ENCODE results near the gene VAMP5.

VAMP5 gene

GRCh38 chr2:85595301-85596025 is 11.2 kb downstream of the VAMP5 start, which contains the start of gene RNF181:
Gene RNF181, plus strand, starts transcription at chr2:85595745. Its CDS starts 19 bp downstream, at chr2:85595764.
- peak within 1 kb of the TSS; percentile 70 for H3K4me2 ChIP-seq (ENCODE audit: low read depth, low read length)
- H3K4me3 ChIP-seq (ENCODE audit: low read length) = peak within 1 kb of the TSS; percentile 88
- peak within 1 kb of the TSS; percentile 77 for H3K9ac ChIP-seq (ENCODE audit: low read length)
- peaks cover 21% of the 10 kb centered on the region for H3K79me2 ChIP-seq (ENCODE audit: low read length)
- H2AFZ ChIP-seq (ENCODE audit: low read length) = peak within 1 kb of the TSS; percentile 74
- H3K4me1 ChIP-seq (ENCODE audit: low read length) = peaks cover 5% of the 10 kb centered on the region; the same call in 1 of the 2 replicates
- no peak within 1 kb of the TSS; the same call in 1 of the 2 replicates for H3K27ac ChIP-seq (ENCODE audit: low read length)
- H3K9me2 ChIP-seq (replicated peaks; ENCODE audit: insufficient read depth, low read length) = no peaks in the 10 kb centered on the region
- H3K36me3 ChIP-seq (replicated peaks; ENCODE audit: insufficient read depth, low read length) = no peaks in the 10 kb centered on the region
- no peaks in the 10 kb centered on the region for H4K20me1 ChIP-seq (ENCODE audit: insufficient read depth, low read length)
- no peak for TF ChIP-seq EZH2phosphoT487 (IDR thresholded peaks at IDR 0.05; ENCODE audit: low read length)
- no peak for TF ChIP-seq EZH2 (optimal IDR thresholded peaks at IDR 0.05; ENCODE audit: low read depth, low read length)
- TF ChIP-seq CTCF (IDR thresholded peaks at IDR 0.05; ENCODE audit: low read length) = no peak
- no peaks in the 10 kb centered on the region for H3K9me3 ChIP-seq (replicated peaks; ENCODE audit: insufficient read depth, low read length)
- peak; percentile 98 for DNase-seq
- H3K27me3 ChIP-seq (replicated peaks; ENCODE audit: insufficient read depth, low read length) = no peaks in the 10 kb centered on the region
- 0 out of 2 replicates have a peak, but pooled peaks cover 3% of the 10 kb centered on the region for H3F3A ChIP-seq (ENCODE audit: insufficient read depth, low read length)

GRCh38 chr2:85596026-85596333 is 11.7 kb downstream of the VAMP5 start:
- H3K4me1 ChIP-seq (ENCODE audit: low read length) = peaks cover 5% of the 10 kb centered on the region; the same call in 1 of the 2 replicates
- no peaks in the 10 kb centered on the region for H3K9me2 ChIP-seq (replicated peaks; ENCODE audit: insufficient read depth, low read length)
- H3K27ac ChIP-seq (ENCODE audit: low read length) = no peak overlapping the region
- H3K36me3 ChIP-seq (replicated peaks; ENCODE audit: insufficient read depth, low read length) = no peaks in the 10 kb centered on the region
- H3K4me2 ChIP-seq (ENCODE audit: low read depth, low read length) = peak overlapping the region; percentile 70
- peaks cover 21% of the 10 kb centered on the region for H3K79me2 ChIP-seq (ENCODE audit: low read length)
- no peaks in the 10 kb centered on the region for H3K27me3 ChIP-seq (replicated peaks; ENCODE audit: insufficient read depth, low read length)
- H4K20me1 ChIP-seq (ENCODE audit: insufficient read depth, low read length) = no peaks in the 10 kb centered on the region
- H3K9ac ChIP-seq (ENCODE audit: low read length) = peak overlapping the region; percentile 77
- no peak for DNase-seq
- no peak for TF ChIP-seq CTCF (IDR thresholded peaks at IDR 0.05; ENCODE audit: low read length)
- no peak for TF ChIP-seq EZH2 (optimal IDR thresholded peaks at IDR 0.05; ENCODE audit: low read depth, low read length)
- TF ChIP-seq EZH2phosphoT487 (IDR thresholded peaks at IDR 0.05; ENCODE audit: low read length) = no peak
- peak overlapping the region; percentile 88 for H3K4me3 ChIP-seq (ENCODE audit: low read length)
- no peaks in the 10 kb centered on the region for H3K9me3 ChIP-seq (replicated peaks; ENCODE audit: insufficient read depth, low read length)
- H3F3A ChIP-seq (ENCODE audit: insufficient read depth, low read length) = 0 out of 2 replicates have a peak, but pooled peaks cover 8% of the 10 kb centered on the region
- H2AFZ ChIP-seq (ENCODE audit: low read length) = peak overlapping the region; percentile 74

- peak overlapping the region; percentile 77; the same call in 1 of the 2 replicates for H3K9ac ChIP-seq (ENCODE audit: low read length)
- no peaks in the 10 kb centered on the region for H4K20me1 ChIP-seq (ENCODE audit: insufficient read depth, low read length)
- peak overlapping the region; percentile 70 for H3K4me2 ChIP-seq (ENCODE audit: low read depth, low read length)
- TF ChIP-seq EZH2 (optimal IDR thresholded peaks at IDR 0.05; ENCODE audit: low read depth, low read length) (no peak), EZH2phosphoT487 (IDR thresholded peaks at IDR 0.05; ENCODE audit: low read length) (no peak), CTCF (IDR thresholded peaks at IDR 0.05; ENCODE audit: low read length) (no peak)
- H3K4me1 ChIP-seq (ENCODE audit: low read length) = peaks cover 5% of the 10 kb centered on the region; the same call in 1 of the 2 replicates
- no peak for DNase-seq
- H3K9me3 ChIP-seq (replicated peaks; ENCODE audit: insufficient read depth, low read length) = no peaks in the 10 kb centered on the region
- no peaks in the 10 kb centered on the region for H3K27me3 ChIP-seq (replicated peaks; ENCODE audit: insufficient read depth, low read length)
- no peaks in the 10 kb centered on the region for H3K36me3 ChIP-seq (replicated peaks; ENCODE audit: insufficient read depth, low read length)
- peaks cover 21% of the 10 kb centered on the region for H3K79me2 ChIP-seq (ENCODE audit: low read length)
- H3K9me2 ChIP-seq (replicated peaks; ENCODE audit: insufficient read depth, low read length) = no peaks in the 10 kb centered on the region
- no peak overlapping the region for H2AFZ ChIP-seq (ENCODE audit: low read length)
- no peak overlapping the region for H3K27ac ChIP-seq (ENCODE audit: low read length)
- peak overlapping the region; percentile 88 for H3K4me3 ChIP-seq (ENCODE audit: low read length)
- H3F3A ChIP-seq (ENCODE audit: insufficient read depth, low read length) = 0 out of 2 replicates have a peak, but pooled peaks cover 10% of the 10 kb centered on the region
Measured at GRCh38 chr2:85596486-85597143, 12.4 kb downstream of the VAMP5 start.

Data from MM.1S (cell line).